Neural cell (in vitro differentiated cells): ENCODE measurements around the gene AP3S1.

Experiments
- CTCF ChIP-seq: fragments of 450-650 bp; IDR thresholded peaks from 2 replicates; pipeline ENCODE4 v1.5.1; 2014; ENCODE audit warnings: antibody characterized with exemption, mild to moderate bottlenecking, moderate library complexity; ENCODE audit not compliant: poor library complexity, severe bottlenecking
- EP300 ChIP-seq: fragments of 450-650 bp; conservative IDR thresholded peaks from 2 replicates; pipeline ENCODE4 v1.6.1; 2014; ENCODE audit warnings: antibody characterized with exemption, mild to moderate bottlenecking, moderate library complexity; ENCODE audit not compliant: poor library complexity, severe bottlenecking
- POLR2AphosphoS5 ChIP-seq: IDR thresholded peaks from 2 replicates; pipeline ENCODE4 v1.6.1; 2012

- TF ChIP-seq POLR2AphosphoS5 (no peak), CTCF (no peak), EP300 (no peak)
Measured at GRCh38 chr5:115829913-115830312, 11.8 kb upstream of the AP3S1 start.
